GM12878 (cell line): ENCODE data around the gene VEZF1.

ENCODE experiments used
- CHD2 ChIP-seq: IDR thresholded peaks from 2 replicates; pipeline ENCODE4 v1.6.1; 2011; ENCODE audit warnings: low read depth, low read length, improper control_type of control experiment, borderline replicate concordance
- EP300 ChIP-seq, 2 experiments: fragments of 150-350 bp in 1 of 2; IDR thresholded peaks; 2 replicates each; pipeline ENCODE4 v1.6.1; 2011 to 2012; ENCODE audit warnings: low read depth in 2 of 2, low read length in 2 of 2, borderline replicate concordance in 1 of 2, improper control_type of control experiment in 1 of 2, inconsistent platforms in 1 of 2; ENCODE audit not compliant: control insufficient read depth in 1 of 2
- MEF2A ChIP-seq: IDR thresholded peaks from 2 replicates; pipeline ENCODE4 v1.6.1; 2011; ENCODE audit warnings: low read depth, mild to moderate bottlenecking, low read length, moderate library complexity; ENCODE audit not compliant: insufficient read depth
- NKRF ChIP-seq: fragments of 450-650 bp; conservative IDR thresholded peaks from 2 replicates; pipeline ENCODE4 v1.6.1; 2017; ENCODE audit warnings: mild to moderate bottlenecking, moderate library complexity
- NR2C2 ChIP-seq: IDR thresholded peaks from 2 replicates; pipeline ENCODE4 v1.6.1; 2011; ENCODE audit warnings: borderline replicate concordance, low read depth; ENCODE audit not compliant: control insufficient read depth, insufficient read length
- POLR2A ChIP-seq: IDR thresholded peaks from 2 replicates; pipeline ENCODE4 v1.6.1; 2011; ENCODE audit warnings: low read depth, mild to moderate bottlenecking, low read length
- RAD21 ChIP-seq: IDR thresholded peaks from 2 replicates; pipeline ENCODE4 v1.6.1; 2011; ENCODE audit warnings: mild to moderate bottlenecking, low read depth, low read length, moderate library complexity; ENCODE audit not compliant: insufficient read depth
- SRF ChIP-seq, 2 experiments: IDR thresholded peaks; 2 replicates each; pipeline ENCODE4 v1.6.1; 2011; ENCODE audit warnings: low read depth in 2 of 2, low read length in 2 of 2, mild to moderate bottlenecking in 1 of 2, moderate library complexity in 1 of 2
- TF ChIP-seq, protein P1 (sequence below), 3 experiments: IDR thresholded peaks in 2 of 3; conservative IDR thresholded peaks in 1 of 3; 2 replicates each; pipeline ENCODE4 v1.5.1; 2011; ENCODE audit warnings: low read depth in 3 of 3, low read length in 3 of 3, mild to moderate bottlenecking in 3 of 3, control low read depth in 2 of 3, moderate library complexity in 2 of 3, inconsistent platforms in 1 of 3, mixed read lengths in 1 of 3; ENCODE audit not compliant: control insufficient read depth in 2 of 3, insufficient read depth in 1 of 3; ENCODE audit errors: extremely low read depth in 1 of 3
- TF ChIP-seq, protein P2 (sequence below): fragments of 450-650 bp; IDR thresholded peaks from 2 replicates; pipeline ENCODE4 v1.6.1; 2018; ENCODE audit warnings: mild to moderate bottlenecking, low read depth, moderate library complexity; ENCODE audit not compliant: partially characterized antibody

DNA sequence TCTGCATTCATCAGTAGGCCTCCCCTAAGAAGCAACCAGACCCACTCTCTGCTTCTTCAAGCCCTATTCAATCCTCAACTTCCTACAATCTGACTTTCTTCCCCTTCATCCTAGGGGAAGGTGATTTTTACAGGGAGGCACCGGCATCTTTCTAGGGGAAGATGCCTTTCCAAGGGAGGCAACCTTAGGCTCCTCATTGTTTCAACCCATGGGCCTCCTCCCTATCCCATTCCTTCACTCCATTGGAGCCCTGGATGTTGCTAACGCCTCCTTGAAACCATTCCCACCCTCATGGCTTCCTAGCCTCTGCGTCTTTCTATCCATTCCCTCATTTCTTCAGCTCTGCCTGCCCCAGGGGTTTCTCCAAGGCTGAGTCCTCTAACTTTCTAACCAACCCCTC is 30.2 kb downstream of the VEZF1 start:
- TF ChIP-seq POLR2A (no peak), CHD2 (no peak), RAD21 (no peak), NKRF (no peak), EP300 (IDR thresholded peaks at IDR 0.05; ENCODE audit: borderline replicate concordance in 1 of 2, control insufficient read depth in 1 of 2, low read depth in 2 of 2, low read length in 2 of 2) (no peak), MEF2A (no peak), NR2C2 (no peak), SRF (IDR thresholded peaks at IDR 0.05; ENCODE audit: low read depth in 2 of 2, low read length in 2 of 2) (no peak)
- TF ChIP-seq, protein P1, sequence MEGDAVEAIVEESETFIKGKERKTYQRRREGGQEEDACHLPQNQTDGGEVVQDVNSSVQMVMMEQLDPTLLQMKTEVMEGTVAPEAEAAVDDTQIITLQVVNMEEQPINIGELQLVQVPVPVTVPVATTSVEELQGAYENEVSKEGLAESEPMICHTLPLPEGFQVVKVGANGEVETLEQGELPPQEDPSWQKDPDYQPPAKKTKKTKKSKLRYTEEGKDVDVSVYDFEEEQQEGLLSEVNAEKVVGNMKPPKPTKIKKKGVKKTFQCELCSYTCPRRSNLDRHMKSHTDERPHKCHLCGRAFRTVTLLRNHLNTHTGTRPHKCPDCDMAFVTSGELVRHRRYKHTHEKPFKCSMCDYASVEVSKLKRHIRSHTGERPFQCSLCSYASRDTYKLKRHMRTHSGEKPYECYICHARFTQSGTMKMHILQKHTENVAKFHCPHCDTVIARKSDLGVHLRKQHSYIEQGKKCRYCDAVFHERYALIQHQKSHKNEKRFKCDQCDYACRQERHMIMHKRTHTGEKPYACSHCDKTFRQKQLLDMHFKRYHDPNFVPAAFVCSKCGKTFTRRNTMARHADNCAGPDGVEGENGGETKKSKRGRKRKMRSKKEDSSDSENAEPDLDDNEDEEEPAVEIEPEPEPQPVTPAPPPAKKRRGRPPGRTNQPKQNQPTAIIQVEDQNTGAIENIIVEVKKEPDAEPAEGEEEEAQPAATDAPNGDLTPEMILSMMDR (IDR thresholded peaks at IDR 0.05 in 2 of 3, conservative IDR thresholded peaks at IDR 0.05 in 1 of 3; ENCODE audit: control insufficient read depth in 2 of 3, extremely low read depth in 1 of 3, insufficient read depth in 1 of 3, low read depth in 3 of 3, low read length in 3 of 3): no peak
- TF ChIP-seq, protein P2, sequence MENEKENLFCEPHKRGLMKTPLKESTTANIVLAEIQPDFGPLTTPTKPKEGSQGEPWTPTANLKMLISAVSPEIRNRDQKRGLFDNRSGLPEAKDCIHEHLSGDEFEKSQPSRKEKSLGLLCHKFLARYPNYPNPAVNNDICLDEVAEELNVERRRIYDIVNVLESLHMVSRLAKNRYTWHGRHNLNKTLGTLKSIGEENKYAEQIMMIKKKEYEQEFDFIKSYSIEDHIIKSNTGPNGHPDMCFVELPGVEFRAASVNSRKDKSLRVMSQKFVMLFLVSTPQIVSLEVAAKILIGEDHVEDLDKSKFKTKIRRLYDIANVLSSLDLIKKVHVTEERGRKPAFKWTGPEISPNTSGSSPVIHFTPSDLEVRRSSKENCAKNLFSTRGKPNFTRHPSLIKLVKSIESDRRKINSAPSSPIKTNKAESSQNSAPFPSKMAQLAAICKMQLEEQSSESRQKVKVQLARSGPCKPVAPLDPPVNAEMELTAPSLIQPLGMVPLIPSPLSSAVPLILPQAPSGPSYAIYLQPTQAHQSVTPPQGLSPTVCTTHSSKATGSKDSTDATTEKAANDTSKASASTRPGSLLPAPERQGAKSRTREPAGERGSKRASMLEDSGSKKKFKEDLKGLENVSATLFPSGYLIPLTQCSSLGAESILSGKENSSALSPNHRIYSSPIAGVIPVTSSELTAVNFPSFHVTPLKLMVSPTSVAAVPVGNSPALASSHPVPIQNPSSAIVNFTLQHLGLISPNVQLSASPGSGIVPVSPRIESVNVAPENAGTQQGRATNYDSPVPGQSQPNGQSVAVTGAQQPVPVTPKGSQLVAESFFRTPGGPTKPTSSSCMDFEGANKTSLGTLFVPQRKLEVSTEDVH: no peak
